Central memory CD8-positive, alpha-beta T cell (primary cell): ENCODE measurements around the gene SCP2D1.
"Not testable (repeated sequence)": the region's sequence is repeated elsewhere in the genome, so short reads cannot be mapped to it uniquely, and the experiment has no call there.

Source experiments
- ATAC-seq: fragments of 150-1000 bp; cut with Tn5 transposase; replicated peaks from 2 replicates; pipeline ENCODE4 v1.10.0; 2022; ENCODE audit warnings: mild to moderate bottlenecking, moderate FRiP score, moderate number of reproducible peaks; ENCODE audit not compliant: poor library complexity, severe bottlenecking; ENCODE audit errors: extremely low read depth
- DNase-seq, 2 donors: peaks; one replicate each; pipeline ENCODE4 v3.0.0; 2021; ENCODE audit warnings: low spot score in 2 of 2
- H3K27ac Mint-ChIP-seq: one replicate; pipeline ENCODE4 v1.8.0; 2022; ENCODE audit warnings: low read depth, mild to moderate bottlenecking, moderate library complexity, mixed read lengths
- H3K27me3 Mint-ChIP-seq: one replicate; pipeline ENCODE4 v1.8.0; 2022; ENCODE audit warnings: mixed read lengths
- H3K36me3 Mint-ChIP-seq: one replicate; pipeline ENCODE4 v1.8.0; 2022; ENCODE audit warnings: mild to moderate bottlenecking, moderate library complexity, mixed read lengths; ENCODE audit not compliant: insufficient read depth
- H3K4me1 Mint-ChIP-seq: one replicate; pipeline ENCODE4 v1.8.0; 2022; ENCODE audit warnings: mixed read lengths
- H3K4me3 Mint-ChIP-seq: one replicate; pipeline ENCODE4 v1.8.0; 2022; ENCODE audit warnings: mild to moderate bottlenecking, moderate library complexity, mixed read lengths
- H3K9me3 Mint-ChIP-seq: one replicate; pipeline ENCODE4 v1.8.0; 2022; ENCODE audit warnings: mixed read lengths

The SCP2D1 gene

DNA sequence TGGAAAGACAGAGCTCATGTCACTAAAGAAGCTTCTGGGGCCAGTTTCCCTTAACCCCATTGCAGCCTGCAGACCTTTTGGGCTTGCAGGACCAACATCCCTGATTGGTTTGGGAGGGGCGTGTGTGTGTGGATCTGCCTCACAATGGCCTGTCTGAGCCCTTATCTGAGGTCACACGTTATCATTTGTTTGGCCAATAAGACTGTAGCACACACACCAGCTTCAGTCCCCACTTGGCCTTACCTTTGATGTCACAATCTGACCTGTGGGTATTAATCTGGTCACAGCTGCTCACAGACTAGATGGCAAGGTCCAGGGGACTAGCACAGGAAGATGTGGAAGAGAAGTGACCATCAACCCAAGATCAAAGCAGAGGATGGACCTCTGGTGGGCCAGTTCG is at the start of gene SCP2D1:
SCP2D1 (plus strand) TSS at position 301 of the 400 bp plus-strand sequence; CDS start at position 334, 33 bp downstream.
- H3K9me3 Mint-ChIP-seq, result no peaks in the 10 kb centered on the region
- peaks cover 4% of the 10 kb centered on the region for H3K36me3 Mint-ChIP-seq
- no peaks in the 10 kb centered on the region for H3K4me1 Mint-ChIP-seq
- H3K27me3 Mint-ChIP-seq, result peaks cover 31% of the 10 kb centered on the region
- no peak within 1 kb of the TSS for H3K27ac Mint-ChIP-seq
- no peak within 1 kb of the TSS for H3K4me3 Mint-ChIP-seq
- ATAC-seq (no peak), DNase-seq (no peak)

DNA sequence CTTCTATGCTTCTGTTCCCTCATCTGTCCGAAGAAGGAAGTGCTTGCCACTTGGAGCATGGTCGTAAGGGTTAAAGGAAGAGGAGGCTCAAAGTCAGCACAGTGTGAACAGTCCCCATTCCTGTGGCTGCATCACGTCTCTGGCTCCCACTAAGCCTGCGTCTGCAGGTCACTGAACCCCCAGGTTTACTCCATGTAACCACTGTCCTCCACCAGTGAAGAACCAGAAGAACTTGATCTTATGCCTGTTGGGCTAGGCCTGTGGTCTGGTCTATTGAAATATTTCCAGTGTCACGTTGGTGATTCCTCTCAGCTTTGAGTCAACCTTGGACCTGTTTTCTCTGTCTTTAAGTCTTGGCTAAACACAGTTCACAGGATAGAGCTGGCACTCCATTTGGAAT is 45.9 kb upstream of the SCP2D1 start:
- Mint-ChIP-seq H3K27ac (no peak overlapping the region), H3K4me3 (no peak overlapping the region), H3K4me1 (no peaks in the 10 kb centered on the region), H3K36me3 (peaks cover 7% of the 10 kb centered on the region), H3K27me3 (peaks cover 10% of the 10 kb centered on the region), H3K9me3 (no peaks in the 10 kb centered on the region)
- ATAC-seq (no peak), DNase-seq (no peak)

DNA sequence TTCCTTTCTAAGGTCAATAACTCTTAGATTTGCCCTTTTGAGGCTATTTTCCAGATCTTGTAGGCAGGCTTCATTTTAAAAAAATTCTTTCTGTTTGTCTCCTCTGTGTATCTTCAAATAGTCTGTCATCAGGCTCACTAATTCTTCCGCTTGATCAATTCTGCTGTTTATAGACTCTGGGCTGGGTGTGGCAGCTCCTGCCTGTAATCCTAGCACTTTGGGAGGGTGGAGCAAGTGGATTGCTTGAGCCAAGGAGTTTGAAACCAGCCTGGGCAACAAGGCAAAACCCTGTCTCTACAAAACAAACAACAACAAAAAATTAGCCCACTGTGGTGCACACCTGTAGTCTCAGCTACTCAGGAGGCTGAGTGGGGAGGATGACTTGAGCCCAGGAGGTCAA is 40.0 kb upstream of the SCP2D1 start:
- Mint-ChIP-seq H3K27me3 (peaks cover 37% of the 10 kb centered on the region), H3K4me3 (no peak overlapping the region), H3K9me3 (no peaks in the 10 kb centered on the region), H3K36me3 (no peaks in the 10 kb centered on the region), H3K27ac (no peak overlapping the region), H3K4me1 (no peaks in the 10 kb centered on the region)
- ATAC-seq, result no peak
- no peak for DNase-seq

- H3K27me3 Mint-ChIP-seq, result peaks cover 37% of the 10 kb centered on the region
- H3K4me1 Mint-ChIP-seq, result no peaks in the 10 kb centered on the region
- ATAC-seq (no peak), DNase-seq (no peak)
- H3K36me3 Mint-ChIP-seq, result no peaks in the 10 kb centered on the region
- H3K4me3 Mint-ChIP-seq, result no peak overlapping the region
- H3K27ac Mint-ChIP-seq, result no peak overlapping the region
- no peaks in the 10 kb centered on the region for H3K9me3 Mint-ChIP-seq
Measured at GRCh38 chr20:18774207-18774606, 39.4 kb upstream of the SCP2D1 start.

- Mint-ChIP-seq H3K36me3 (no peaks in the 10 kb centered on the region), H3K27ac (no peak overlapping the region), H3K4me1 (no peaks in the 10 kb centered on the region), H3K9me3 (no peaks in the 10 kb centered on the region), H3K27me3 (peaks cover 37% of the 10 kb centered on the region), H3K4me3 (no peak overlapping the region)
- ATAC-seq (no peak), DNase-seq (no peak)
Measured at GRCh38 chr20:18775633-18776032, 38.0 kb upstream of the SCP2D1 start.

DNA sequence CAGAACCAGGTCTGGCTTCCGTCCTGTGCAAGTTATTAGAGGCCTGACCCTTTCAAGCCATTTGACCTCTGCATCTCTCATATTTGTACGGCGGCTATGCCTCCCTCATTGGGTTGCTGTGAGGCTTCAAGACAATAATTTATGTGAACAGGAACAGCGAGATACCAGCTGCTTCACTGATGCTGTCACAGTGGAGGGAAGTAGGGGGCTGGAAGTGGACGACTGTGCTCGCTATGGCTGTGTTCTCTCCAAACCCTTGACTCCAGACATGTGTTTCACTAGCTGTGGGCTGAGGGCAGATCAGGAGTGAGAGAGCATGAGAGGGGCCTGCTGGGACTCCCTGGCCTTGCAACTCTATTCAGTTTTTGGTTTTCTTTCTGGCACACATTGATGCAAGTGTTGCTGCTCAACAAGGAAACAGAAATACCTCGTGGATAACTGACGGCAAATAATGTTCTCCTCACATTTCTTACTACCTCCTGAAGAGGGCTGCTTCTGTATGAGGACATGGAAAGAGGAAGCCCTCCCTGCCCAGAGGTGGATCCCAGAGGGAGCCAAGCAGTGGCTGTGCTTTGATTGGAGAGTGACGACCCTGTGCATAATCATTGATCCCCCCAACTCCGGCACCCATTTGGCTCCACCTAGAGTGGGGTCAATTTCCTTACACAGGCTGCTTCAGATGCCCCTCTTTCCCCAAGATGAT is 34.7 kb upstream of the SCP2D1 start:
- H3K27me3 Mint-ChIP-seq, result peaks cover 23% of the 10 kb centered on the region
- H3K4me1 Mint-ChIP-seq, result no peaks in the 10 kb centered on the region
- H3K4me3 Mint-ChIP-seq, result no peak overlapping the region
- H3K36me3 Mint-ChIP-seq, result no peaks in the 10 kb centered on the region
- no peaks in the 10 kb centered on the region for H3K9me3 Mint-ChIP-seq
- ATAC-seq, result no peak
- DNase-seq, result no peak
- no peak overlapping the region for H3K27ac Mint-ChIP-seq

- Mint-ChIP-seq H3K9me3 (no peaks in the 10 kb centered on the region), H3K27ac (no peak overlapping the region), H3K27me3 (peaks cover 38% of the 10 kb centered on the region), H3K4me3 (no peak overlapping the region), H3K36me3 (no peaks in the 10 kb centered on the region), H3K4me1 (no peaks in the 10 kb centered on the region)
- DNase-seq (no peak), ATAC-seq (no peak)
Measured at GRCh38 chr20:18780385-18781130, 33.0 kb upstream of the SCP2D1 start.

DNA sequence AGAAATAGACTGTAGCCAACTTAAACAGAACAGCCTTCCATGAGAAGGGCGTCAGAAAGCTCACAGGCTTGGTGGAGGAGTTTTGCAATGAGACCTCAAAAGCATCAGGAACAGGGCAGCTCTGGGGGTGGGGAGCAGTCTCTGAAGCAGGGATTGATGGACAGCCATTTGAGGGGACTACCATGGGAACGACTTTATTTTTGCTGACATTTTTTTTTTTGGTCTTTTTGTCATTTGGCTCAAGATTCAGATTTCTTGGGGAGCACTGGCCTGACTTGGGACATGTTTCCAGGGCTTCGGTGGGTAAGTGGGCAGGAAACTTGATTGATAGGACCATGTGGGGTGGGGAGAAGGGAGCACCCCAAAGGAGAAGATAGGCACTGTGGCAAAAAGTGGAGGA is 32.1 kb upstream of the SCP2D1 start:
- H3K27me3 Mint-ChIP-seq, result peaks cover 45% of the 10 kb centered on the region
- no peak overlapping the region for H3K27ac Mint-ChIP-seq
- no peaks in the 10 kb centered on the region for H3K4me1 Mint-ChIP-seq
- no peaks in the 10 kb centered on the region for H3K9me3 Mint-ChIP-seq
- ATAC-seq (no peak), DNase-seq (no peak)
- H3K4me3 Mint-ChIP-seq, result no peak overlapping the region
- no peaks in the 10 kb centered on the region for H3K36me3 Mint-ChIP-seq

DNA sequence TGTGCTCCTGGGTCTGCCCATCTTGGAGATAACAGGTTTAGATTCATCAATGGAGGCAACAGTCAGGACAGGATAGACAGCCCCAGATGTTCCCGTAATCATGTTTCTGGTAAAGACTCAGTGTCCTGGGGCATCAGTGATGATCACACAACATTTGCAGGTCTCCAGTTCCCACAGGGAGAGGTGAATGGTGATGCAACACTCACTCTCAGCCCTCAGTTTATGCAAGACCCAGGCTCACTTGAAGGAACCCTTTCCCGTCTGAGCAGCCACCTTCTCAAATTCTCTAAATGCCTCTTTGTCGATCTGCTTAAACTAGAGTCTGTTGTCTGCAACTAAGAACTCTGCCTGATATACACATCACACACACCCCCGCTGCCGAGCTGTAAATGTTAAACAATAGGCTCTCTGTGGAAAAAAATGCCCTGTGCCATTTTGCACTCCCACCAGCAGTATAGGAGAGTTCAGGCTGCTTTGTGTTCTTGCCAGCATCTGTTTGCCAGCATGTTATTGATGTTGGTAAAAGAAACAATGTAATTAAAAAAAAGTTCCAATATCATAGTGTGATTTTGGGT is 30.1 kb upstream of the SCP2D1 start:
- H3K27me3 Mint-ChIP-seq, result peaks cover 44% of the 10 kb centered on the region
- H3K36me3 Mint-ChIP-seq, result no peaks in the 10 kb centered on the region

DNA sequence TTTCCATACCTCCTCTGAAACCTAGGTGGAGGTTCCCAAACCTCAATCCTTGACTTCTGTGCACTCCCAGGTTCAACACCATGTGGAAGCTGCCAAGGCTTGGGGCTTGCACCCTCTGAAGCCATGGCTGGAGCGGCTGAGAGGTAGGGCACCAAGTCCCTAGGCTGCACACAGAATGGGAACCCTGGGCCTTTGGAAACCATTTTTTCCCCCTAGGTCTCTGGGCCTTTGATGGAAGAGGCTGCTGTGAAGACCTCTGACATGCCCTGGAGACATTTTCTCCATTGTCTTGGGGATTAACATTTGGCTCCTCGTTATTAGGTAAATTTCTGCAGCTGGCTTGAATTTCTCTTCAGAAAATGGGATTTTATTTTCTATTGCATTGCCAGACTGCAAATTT is 26.5 kb upstream of the SCP2D1 start:
- not testable (repeated sequence) for H3K4me3 Mint-ChIP-seq
- peaks cover 74% of the 10 kb centered on the region for H3K27me3 Mint-ChIP-seq

More for the DNA sequence above, 30.1 kb upstream of the SCP2D1 start:
- H3K4me3 Mint-ChIP-seq, result no peak overlapping the region
- DNase-seq (no peak), ATAC-seq (no peak)
- no peaks in the 10 kb centered on the region for H3K4me1 Mint-ChIP-seq
- H3K27ac Mint-ChIP-seq, result no peak overlapping the region
- H3K9me3 Mint-ChIP-seq, result no peaks in the 10 kb centered on the region

DNA sequence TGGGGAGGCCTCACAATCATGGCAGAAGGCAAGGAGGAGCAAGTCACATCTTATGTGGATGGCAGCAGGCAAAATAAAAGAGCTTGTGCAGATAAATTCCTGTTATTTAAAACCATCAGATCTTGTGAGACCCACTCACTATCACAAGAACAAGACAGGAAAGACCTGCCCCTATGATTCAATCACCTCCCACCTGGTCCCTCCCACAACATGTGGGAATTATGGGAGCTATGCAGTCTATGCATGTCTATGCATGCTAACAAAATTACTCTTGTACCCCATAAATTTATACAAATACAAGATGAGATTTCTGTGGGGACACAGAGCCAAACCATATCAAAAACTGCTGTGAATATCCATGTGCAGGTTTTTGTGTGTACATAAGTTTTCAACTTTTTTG is 25.6 kb upstream of the SCP2D1 start:
- Mint-ChIP-seq H3K4me3 (no peak overlapping the region), H3K9me3 (no peaks in the 10 kb centered on the region), H3K36me3 (no peaks in the 10 kb centered on the region), H3K27me3 (peaks cover 81% of the 10 kb centered on the region), H3K27ac (no peak overlapping the region), H3K4me1 (no peaks in the 10 kb centered on the region)
- ATAC-seq (no peak), DNase-seq (no peak)

More for the DNA sequence above, 26.5 kb upstream of the SCP2D1 start:
- not testable (repeated sequence) for H3K36me3 Mint-ChIP-seq, H3K9me3 Mint-ChIP-seq, H3K27ac Mint-ChIP-seq, ATAC-seq, DNase-seq, H3K4me1 Mint-ChIP-seq

- peaks cover 6% of the 10 kb centered on the region for H3K36me3 Mint-ChIP-seq
Measured at GRCh38 chr20:18790787-18791186, 22.8 kb upstream of the SCP2D1 start.

More at GRCh38 chr20:18790787-18791186, 22.8 kb upstream of the SCP2D1 start:
- H3K4me3 Mint-ChIP-seq, result no peak overlapping the region
- H3K27me3 Mint-ChIP-seq, result peaks cover 54% of the 10 kb centered on the region
- DNase-seq (no peak), ATAC-seq (no peak)
- peaks cover 10% of the 10 kb centered on the region for H3K4me1 Mint-ChIP-seq
- H3K9me3 Mint-ChIP-seq, result no peaks in the 10 kb centered on the region
- H3K27ac Mint-ChIP-seq, result peak overlapping the region; percentile 74
